ENCODE measurements around the gene MAEL. TPM values are rescaled to one million over a fixed set of nuclear protein-coding genes. Genes with fewer than 3 reads are reported as not detected.

MAEL gene
- total and polyA plus RNA-seq, 2 of the 13 experiments (the other 11 are each of a cell fraction or from before 2014, with no cell fraction given), result not detected

DNA sequence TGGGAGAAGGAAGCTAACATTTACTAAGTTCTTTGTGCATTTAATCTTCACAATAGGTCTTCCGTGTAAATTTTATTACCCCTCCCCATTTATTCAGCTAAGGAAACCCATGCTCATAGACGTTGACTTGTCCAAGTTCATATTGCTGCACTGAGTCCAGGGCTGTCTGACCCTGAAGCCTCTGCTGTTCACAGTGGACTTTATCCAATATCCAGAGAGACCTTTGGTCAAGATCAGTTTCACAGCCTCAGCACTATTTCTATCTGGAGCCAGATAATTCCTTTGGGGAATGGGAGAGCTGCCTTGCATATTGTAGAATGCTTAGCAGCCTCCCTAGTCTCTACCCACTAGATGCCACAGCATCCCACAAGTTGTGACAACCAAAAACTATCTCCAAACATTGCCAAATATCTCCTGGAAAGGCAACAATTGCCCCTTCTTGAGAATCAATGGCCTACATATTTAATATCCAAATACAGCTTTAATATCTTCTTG, 40.2 kb upstream of the MAEL start (continued):
- no peak for TF ChIP-seq CTCF (CRISPR knock-in tag; IDR thresholded peaks at IDR 0.05)
- TF ChIP-seq, protein P1, sequence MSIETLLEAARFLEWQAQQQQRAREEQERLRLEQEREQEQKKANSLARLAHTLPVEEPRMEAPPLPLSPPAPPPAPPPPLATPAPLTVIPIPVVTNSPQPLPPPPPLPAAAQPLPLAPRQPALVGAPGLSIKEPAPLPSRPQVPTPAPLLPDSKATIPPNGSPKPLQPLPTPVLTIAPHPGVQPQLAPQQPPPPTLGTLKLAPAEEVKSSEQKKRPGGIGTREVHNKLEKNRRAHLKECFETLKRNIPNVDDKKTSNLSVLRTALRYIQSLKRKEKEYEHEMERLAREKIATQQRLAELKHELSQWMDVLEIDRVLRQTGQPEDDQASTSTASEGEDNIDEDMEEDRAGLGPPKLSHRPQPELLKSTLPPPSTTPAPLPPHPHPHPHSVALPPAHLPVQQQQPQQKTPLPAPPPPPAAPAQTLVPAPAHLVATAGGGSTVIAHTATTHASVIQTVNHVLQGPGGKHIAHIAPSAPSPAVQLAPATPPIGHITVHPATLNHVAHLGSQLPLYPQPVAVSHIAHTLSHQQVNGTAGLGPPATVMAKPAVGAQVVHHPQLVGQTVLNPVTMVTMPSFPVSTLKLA (IDR thresholded peaks at IDR 0.05), result no peak

DNA sequence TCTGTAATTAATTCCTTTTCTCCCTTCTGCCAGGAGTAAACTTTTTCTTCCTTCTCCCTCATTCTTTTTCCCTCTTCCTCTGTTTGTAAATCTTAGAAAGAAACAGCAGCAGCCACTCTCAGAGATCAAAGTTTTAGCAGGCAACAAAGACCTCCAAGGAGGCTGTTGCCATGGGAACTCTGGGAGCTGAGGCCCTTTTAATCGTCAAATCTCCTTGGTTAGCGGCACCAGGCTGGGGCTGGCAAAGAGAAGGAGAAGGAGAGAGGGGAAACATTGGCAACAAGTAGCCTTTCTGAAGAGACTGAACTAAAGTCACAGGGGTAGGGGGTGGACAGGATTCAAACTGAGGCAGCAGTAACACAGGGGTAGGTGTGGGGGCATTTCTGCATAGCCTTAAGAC, 38.9 kb upstream of the MAEL start:
- CTCF ChIA-PET (ENCODE audit: low intra/inter-chr PET ratio, low total read pairs), result no interaction called here
- Histone ChIP-seq H3K4me3 (replicated peaks in 1 of 3; ENCODE audit: insufficient read depth in 1 of 3, low read depth in 2 of 3, low read length in 3 of 3) (no peak overlapping the region), H3K9me3 (ENCODE audit: low read length) (no peaks in the 10 kb centered on the region), H3K9ac (ENCODE audit: insufficient read depth, low read depth, low read length) (no peak overlapping the region), H4K20me1 (ENCODE audit: insufficient read depth, low read length) (no peaks in the 10 kb centered on the region), H3K27ac (ENCODE audit: extremely low read length, insufficient read depth, low read length) (no peak overlapping the region), H3K79me2 (ENCODE audit: insufficient read depth, low read length) (no peaks in the 10 kb centered on the region), H2AFZ (ENCODE audit: low read length) (no peak overlapping the region), H3K27me3 (ENCODE audit: control insufficient read depth in 1 of 2, insufficient read depth in 2 of 2, low read length in 2 of 2) (peaks cover 0 to 28% of the 10 kb centered on the region in 2 experiments; a peak in 3 of 5 replicates), H3K4me2 (ENCODE audit: low read depth, low read length) (no peak overlapping the region), H3K36me3 (replicated peaks in 1 of 2; ENCODE audit: control insufficient read depth in 1 of 2, insufficient read depth in 2 of 2, low read length in 2 of 2) (no peaks in the 10 kb centered on the region), H3K4me1 (ENCODE audit: insufficient read depth, low read length) (no peaks in the 10 kb centered on the region)
- in situ Hi-C loops (cut with HindIII; ENCODE audit: extremely low pct_ligation_motif_present, low pct_unique_long_range_greater_than_20kb), result no loop called here
- FAIRE-seq (no peak), DNase-seq (ENCODE audit: low spot score) (no peak), ATAC-seq (no peak)
- WGBS (ENCODE audit: low lambda C conversion rate), result 46% methylated on average over 2 of the region's 2 CpGs
- POLR2A ChIA-PET, result no interaction called here
- intact Hi-C loops (cut with micrococcal nuclease; ENCODE audit: unreplicated experiment), result no loop called here
- no peak for TF ChIP-seq ZNF451 (CRISPR knock-in tag; IDR thresholded peaks at IDR 0.05)
- no peak for TF ChIP-seq EEA1 (CRISPR knock-in tag; IDR thresholded peaks at IDR 0.05; ENCODE audit: borderline replicate concordance)
- BruUV-seq (replicated peaks), result no TSS peak

Measured in HepG2 (cell line).